NAMALWA (cell line): ENCODE data around the gene NMRK1.

Source experiments
- DNase-seq: peaks from one replicate; pipeline ENCODE4 v3.0.0-alpha.2; 2015; ENCODE audit warnings: low spot score

NMRK1 gene

DNA sequence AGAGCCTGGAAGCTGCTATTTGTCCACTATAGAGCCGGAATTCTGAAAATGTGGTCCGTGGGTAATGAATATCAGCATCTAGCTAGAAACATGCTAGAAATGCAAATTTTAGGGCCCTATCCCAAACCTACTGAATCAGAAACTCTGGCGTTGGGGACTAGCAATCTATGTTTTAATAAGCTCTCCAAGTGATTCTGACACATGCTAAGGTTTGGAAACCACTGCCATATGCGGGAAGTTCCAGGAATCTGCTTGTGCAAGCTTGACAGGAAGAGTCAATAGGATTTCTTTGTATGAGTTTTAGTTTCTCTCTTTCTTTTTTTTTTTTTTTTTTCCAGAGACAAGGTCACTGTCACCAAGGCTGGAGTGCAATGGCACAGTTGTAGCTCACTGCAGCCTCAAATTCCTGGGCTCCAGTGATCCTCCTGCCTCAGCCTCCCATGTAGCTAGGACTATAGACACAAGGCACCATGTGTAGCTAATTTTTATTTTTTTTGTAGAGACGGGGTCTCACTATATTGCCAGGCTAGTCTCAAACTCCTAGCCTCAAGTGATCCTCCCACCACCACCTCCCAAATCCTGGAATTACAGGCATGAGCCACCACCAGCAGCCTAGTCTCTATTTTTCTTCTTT, 33.5 kb downstream of the NMRK1 start:
- no peak for DNase-seq

DNA sequence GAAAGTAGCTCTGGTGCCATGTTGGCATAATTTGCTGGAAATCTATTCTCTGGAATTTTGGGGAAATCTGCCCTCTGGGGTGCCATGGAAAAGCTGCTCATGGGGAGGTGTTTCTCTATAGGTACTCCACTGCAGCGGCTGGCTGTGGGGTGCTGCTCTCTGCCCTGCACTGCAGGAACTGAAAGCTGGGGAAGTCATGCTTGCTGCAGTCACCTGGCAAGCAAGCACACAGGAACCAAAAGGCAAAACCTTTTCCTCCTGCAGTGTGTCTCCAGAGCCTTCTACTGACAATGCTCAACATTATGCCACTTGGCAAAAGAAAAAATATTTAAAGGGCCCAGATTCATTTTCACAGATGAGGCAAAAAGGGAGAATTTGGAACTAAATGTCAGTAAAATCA, 34.1 kb downstream of the NMRK1 start:
- DNase-seq: peak; percentile 36

DNA sequence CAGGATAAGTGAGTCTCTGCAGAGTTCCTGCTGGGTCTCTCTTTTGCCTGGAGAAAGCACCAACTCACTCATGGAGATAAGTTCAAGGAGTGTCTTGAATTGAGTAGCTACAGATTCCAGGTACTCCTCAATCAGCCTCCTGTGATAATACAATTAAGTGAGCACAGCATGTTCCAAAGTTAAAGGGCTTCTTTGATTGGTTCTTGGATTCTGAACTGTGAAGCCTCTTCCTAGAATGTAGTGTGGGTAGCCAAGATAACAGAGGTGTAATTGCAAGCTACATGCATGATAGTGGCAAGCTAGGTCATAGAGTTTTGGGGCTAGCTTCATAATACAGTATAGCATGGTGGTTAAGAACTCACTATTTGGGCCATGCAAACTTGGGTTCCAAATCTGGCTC, 36.7 kb downstream of the NMRK1 start:
- DNase-seq: no peak

DNA sequence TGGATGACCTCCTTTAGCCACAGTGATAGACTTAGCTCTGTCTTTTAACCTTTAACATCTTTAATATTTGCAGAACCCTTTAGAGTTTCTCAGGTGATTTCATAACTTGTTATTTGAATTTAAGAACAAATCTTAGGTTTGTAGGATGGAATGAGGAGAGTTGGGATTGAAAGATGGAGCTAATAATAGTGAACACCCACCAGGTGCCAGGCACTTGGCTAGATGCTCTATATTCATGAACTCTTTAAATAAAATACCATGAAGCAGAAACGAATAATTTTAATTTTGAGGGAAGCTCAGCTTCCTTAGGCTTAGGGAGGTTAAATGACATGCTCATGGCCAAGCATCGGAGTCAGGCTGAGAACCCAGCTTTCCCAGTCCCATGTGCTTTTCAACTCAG, 40.4 kb downstream of the NMRK1 start:
- no peak for DNase-seq

GRCh38 chr9:75046725-75047345, 41.1 kb downstream of the NMRK1 start:
- no peak for DNase-seq

DNA sequence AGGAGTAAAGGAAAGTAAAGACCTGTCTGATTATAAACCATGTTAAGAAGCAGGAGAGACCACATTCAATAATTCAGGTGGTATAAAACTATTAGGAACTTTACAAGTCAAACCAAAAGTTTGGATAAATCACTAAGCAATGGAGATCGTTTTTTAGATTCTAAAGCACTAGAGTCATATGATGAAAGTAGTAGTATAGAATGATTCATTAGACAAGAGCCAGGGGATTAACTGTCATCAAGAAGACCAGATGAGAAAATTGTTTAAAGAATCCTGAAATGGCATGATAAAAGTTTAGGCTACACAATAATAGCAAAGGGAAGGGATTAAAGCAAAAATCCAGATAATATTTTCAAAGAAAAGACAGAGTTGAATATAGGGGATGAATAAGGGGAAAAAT, 46.9 kb downstream of the NMRK1 start:
- no peak for DNase-seq

- no peak for DNase-seq
Measured at GRCh38 chr9:75039801-75040200, 48.2 kb downstream of the NMRK1 start.

GRCh38 chr9:75039009-75039408, 48.9 kb downstream of the NMRK1 start:
- DNase-seq: no peak

GRCh38 chr9:75036793-75037192, 51.2 kb downstream of the NMRK1 start:
- no peak for DNase-seq

DNA sequence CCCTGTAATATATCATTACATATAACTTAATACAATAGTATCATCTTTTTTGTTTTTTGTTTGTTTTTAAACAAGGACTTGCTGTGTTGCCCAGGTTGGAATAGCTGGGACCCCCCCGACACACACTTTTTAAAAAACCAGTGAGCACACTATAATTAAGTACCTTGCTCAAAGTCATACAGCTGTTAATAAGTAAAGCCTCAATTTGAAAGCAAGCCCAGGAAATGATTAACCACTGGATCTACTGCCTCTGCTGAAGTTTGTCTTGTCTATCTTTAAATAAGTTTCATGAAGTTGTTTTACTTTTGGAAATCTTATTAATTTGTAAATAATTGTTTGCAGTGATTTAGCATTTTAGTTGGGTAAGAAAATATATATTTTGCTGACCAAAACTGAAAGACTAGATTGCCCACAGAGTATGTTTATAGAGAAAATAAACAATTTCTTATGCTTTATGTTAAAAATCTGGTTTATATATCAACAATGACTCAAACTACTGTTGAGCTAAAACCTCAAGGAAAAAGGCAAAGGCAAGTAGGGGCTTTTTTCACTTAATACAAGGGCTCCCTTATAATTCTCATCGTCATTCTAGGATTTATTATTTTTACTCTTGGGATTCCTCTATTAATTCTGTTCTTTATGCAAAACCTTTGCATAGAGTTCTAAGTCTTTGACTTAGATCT, 54.0 kb downstream of the NMRK1 start:
- DNase-seq: no peak

DNA sequence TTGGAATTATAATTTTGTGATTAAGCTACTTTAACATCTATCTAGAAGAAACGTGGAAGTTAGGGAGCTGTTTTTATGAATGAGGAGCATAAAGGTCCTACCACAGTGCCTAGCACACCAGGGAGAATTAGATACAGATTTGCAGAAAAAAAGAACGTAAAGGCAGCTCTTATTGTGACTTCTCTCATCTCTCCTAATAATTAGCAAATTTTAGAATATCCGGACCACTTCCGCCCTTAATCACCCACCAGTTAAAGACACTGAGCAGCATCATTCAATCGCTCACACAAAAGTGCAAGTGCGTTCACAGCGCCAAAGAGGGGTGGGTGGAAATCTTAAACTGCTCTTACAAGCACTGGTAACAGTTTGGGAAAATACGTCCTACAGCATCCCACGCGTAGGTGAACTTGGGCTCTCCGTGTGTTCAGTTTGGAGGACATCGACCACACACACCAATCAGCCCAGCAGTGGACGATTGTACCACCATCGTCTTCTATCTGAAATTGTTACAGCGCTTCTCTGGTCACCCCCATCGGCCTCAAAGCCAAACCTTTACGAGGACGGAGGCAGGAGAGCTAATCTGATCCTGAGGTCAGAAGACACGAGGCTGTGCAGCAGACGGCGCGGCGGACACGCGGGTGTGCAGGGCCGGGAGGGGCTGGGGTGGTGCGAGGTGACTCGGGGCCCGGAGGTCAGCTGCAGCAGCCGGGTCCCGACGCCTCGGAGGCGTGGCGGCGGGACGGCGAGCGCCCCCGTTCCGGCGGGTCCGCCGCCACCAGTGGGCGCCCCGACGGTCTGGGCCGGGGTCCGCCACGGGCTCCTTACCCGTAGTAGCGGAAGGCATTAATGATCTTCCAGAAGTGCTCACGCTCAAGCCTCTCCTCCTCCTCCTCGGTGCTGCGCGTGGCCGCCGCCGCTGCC, 60.5 kb downstream of the NMRK1 start:
- DNase-seq: peak; percentile 71

- no peak for DNase-seq
Measured at GRCh38 chr9:75023846-75024245, 64.1 kb downstream of the NMRK1 start.

GRCh38 chr9:75019654-75020053, 68.3 kb downstream of the NMRK1 start:
- DNase-seq: no peak

DNA sequence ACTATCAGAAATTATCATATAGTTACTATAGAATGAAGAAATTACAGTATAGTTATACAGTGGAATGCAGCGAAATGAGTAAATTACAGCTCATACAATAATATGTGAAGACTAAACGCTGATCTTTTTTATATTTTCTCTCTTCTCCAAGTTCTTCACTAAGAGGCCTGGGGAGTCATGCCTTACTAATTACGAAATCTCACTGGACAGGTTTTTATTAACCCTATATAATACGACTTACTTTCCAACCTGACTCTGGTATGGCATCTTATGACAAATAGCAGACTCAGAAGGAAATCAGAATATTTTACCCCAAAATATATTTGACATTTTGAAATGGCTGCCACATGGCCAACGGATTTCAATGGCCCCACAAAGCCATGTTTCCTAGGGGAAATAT, 68.9 kb downstream of the NMRK1 start:
- DNase-seq: no peak

GRCh38 chr9:75017378-75017777, 70.6 kb downstream of the NMRK1 start:
- DNase-seq: no peak

DNA sequence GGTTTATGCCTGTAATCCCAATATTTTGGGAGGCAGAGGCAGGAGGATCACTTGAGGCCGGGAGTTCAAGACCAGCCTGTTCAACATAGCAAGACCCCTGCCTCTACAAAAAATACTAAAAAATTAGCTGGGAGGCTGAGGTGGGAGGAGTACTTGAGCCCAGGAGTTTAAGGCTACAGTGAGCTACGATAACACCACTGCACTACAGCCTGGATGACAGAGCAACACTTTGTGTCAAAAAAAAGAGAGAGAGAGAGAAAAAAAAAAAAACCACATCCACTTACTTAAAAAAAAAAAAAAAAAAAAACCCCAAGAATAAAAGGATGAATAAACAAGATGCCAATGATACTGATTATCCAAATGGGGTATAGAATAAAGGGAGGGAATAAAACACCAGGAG, 74.2 kb downstream of the NMRK1 start:
- DNase-seq: no peak
